PFSK-1 (cell line): Measurements from ENCODE around the gene CHMP6. TPM values are rescaled to one million over a fixed set of nuclear protein-coding genes. Genes with fewer than 3 reads are reported as not detected.

ENCODE experiments used
- FOXP2 ChIP-seq: optimal IDR thresholded peaks from 2 replicates; pipeline ENCODE3; 2011; ENCODE audit warnings: borderline replicate concordance, control low read depth, inconsistent platforms; ENCODE audit not compliant: insufficient read depth; ENCODE audit errors: extremely low read length, extremely low read depth
- POLR2AphosphoS5 ChIP-seq: IDR thresholded peaks from 2 replicates; pipeline ENCODE4 v1.6.1; 2012; ENCODE audit warnings: low read depth, mild to moderate bottlenecking, control low read depth, low read length, moderate library complexity
- SIN3A ChIP-seq: IDR thresholded peaks from 2 replicates; pipeline ENCODE4 v1.6.1; 2012; ENCODE audit warnings: mild to moderate bottlenecking, low read length, moderate library complexity, borderline replicate concordance; ENCODE audit not compliant: insufficient read depth
- TAF1 ChIP-seq: IDR thresholded peaks from 2 replicates; pipeline ENCODE4 v1.6.1; 2012; ENCODE audit warnings: low read length, control low read depth, borderline replicate concordance; ENCODE audit not compliant: insufficient read depth
- polyA plus RNA-seq: library from polyadenylated mRNA; unstranded; fragments of >200 nt; gene quantifications from one replicate; pipeline ENCODE4 v1.2.1, GENCODE V29; 2012; ENCODE audit warnings: low read depth, missing spikeins; ENCODE audit not compliant: insufficient read length
- TF ChIP-seq, protein P1 (sequence below), 2 experiments: IDR thresholded peaks; 2 replicates each; pipeline versions ENCODE4 v1.6.1 to v1.8.0; 2011 to 2012; ENCODE audit warnings: low read depth in 2 of 2, low read length in 2 of 2, control low read depth in 1 of 2, inconsistent platforms in 1 of 2, mild to moderate bottlenecking in 1 of 2, moderate library complexity in 1 of 2; ENCODE audit not compliant: insufficient read depth in 1 of 2

Gene CHMP6
- 48.4 TPM for polyA plus RNA-seq

DNA sequence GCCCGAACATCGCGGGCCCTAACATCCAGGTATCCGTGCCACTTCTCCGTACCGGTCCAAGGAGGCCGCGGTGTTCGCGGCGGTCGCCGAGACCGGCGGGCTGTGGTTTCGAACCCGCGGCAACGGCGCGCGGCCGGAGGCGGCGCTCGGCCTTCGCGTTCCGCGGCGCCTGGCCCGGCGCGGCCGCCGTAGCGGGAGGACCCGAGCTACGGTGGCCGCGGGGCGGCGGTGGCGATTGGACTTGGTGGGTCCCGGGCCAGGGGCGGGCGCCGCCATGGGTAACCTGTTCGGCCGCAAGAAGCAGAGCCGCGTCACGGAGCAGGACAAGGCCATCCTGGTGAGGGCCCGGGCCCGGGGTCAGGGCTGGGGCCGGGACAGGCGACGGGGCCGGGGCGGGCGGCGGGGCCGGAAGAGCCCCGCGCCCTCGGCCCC is at the start of gene CHMP6:
TSS of gene CHMP6 (plus strand) at position 197 of the 432 bp plus-strand sequence. CDS start at position 275, 78 bp downstream.
- TF ChIP-seq, protein P1, sequence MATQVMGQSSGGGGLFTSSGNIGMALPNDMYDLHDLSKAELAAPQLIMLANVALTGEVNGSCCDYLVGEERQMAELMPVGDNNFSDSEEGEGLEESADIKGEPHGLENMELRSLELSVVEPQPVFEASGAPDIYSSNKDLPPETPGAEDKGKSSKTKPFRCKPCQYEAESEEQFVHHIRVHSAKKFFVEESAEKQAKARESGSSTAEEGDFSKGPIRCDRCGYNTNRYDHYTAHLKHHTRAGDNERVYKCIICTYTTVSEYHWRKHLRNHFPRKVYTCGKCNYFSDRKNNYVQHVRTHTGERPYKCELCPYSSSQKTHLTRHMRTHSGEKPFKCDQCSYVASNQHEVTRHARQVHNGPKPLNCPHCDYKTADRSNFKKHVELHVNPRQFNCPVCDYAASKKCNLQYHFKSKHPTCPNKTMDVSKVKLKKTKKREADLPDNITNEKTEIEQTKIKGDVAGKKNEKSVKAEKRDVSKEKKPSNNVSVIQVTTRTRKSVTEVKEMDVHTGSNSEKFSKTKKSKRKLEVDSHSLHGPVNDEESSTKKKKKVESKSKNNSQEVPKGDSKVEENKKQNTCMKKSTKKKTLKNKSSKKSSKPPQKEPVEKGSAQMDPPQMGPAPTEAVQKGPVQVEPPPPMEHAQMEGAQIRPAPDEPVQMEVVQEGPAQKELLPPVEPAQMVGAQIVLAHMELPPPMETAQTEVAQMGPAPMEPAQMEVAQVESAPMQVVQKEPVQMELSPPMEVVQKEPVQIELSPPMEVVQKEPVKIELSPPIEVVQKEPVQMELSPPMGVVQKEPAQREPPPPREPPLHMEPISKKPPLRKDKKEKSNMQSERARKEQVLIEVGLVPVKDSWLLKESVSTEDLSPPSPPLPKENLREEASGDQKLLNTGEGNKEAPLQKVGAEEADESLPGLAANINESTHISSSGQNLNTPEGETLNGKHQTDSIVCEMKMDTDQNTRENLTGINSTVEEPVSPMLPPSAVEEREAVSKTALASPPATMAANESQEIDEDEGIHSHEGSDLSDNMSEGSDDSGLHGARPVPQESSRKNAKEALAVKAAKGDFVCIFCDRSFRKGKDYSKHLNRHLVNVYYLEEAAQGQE (IDR thresholded peaks at IDR 0.05; ENCODE audit: insufficient read depth in 1 of 2, low read depth in 2 of 2, low read length in 2 of 2): peak; percentile 52 to 74; a peak in 3 of 4 replicates
- TF ChIP-seq POLR2AphosphoS5 (0 out of 2 replicates have a peak, but pooled peaks have one; percentile 37), FOXP2 (peak; percentile 58), TAF1 (no peak), SIN3A (no peak)

DNA sequence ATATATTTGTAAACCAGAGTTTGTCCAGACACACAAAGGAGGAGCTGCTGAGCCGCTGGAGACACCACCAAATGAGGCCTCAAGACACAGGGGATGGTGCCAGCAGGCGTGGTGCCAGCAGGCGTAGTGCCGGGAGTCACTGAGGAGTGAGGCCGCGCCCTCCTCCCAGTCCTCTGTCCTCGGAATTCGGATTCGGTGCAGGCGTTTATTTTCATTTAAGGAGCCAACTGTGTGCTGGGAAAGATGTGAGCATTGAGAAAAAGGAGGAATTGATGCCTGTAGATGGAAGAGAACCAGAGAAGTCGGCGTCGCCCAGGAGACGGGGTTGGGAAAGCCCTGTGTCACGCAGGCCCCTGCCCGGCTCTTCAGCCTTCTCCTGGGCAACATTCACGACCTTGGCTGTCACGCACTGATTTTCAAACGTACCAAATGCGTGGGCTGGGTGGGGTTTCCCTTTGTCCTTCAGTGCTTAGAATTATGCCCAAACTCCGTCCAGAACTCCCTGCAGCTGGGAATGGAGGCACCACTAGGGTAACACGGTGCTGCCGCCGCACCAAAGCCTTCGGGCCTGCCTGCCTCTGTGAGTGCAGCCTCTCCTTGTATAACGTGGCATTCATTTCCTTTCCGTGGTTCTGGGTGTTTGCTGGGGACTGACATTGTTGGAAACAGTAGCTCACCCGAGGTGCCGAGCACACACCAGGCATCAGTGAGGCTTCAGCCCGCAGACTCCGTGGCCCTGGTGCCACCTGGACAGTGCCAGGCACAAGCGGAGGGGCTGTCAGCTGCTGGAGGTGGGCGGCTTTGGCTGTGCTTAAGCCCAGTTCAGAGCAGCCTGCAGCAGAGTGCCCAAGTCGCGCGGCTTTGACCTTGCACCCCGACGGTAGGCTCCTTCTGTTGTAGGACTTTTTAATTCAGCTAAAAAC is 49.0 kb upstream of the CHMP6 start:
- TF ChIP-seq, protein P1 (IDR thresholded peaks at IDR 0.05; ENCODE audit: insufficient read depth in 1 of 2, low read depth in 2 of 2, low read length in 2 of 2): no peak
- TF ChIP-seq POLR2AphosphoS5: no peak
- no peak for TF ChIP-seq SIN3A

DNA sequence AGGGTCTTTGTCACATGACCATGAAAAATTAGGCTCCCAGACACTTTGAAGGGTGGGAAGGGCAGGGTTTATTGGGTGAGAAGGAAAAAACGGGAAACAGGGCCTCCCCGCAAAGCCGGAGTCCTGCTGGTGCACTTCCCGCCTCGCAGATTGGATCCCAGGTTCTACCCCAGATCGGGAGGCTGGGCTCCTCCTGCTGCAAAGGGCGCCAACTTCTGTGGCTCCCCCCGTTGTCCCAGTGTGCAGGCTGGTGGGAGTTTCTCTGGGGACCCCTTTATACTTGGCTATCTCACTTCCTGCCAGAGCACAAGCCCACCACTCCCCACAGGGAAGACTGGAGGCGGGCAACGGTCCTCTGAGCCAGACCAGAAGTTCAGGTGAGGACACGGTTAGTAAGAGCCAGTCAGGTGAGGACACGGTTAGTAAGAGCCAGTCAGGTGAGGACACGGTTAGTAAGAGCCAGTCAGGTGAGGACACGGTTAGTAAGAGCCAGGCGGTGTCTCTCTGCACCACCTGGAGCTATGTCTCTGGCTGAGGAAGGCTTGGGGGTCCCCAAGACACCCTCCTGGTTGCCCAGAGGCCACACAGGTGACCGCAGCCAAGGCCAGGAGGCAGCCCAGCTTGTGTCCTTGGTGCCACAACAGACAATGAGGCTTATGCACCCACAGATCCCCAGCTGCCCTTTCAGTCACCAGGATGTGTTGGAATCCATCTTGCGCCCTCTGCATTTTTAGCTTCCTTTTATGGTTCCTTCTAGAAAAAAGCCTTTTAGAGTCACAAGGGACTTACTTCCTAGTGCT is 48.1 kb upstream of the CHMP6 start:
- no peak for TF ChIP-seq FOXP2
- TF ChIP-seq SIN3A: no peak
- TF ChIP-seq POLR2AphosphoS5: no peak
- TF ChIP-seq TAF1: no peak
- TF ChIP-seq, protein P1 (IDR thresholded peaks at IDR 0.05; ENCODE audit: insufficient read depth in 1 of 2, low read depth in 2 of 2, low read length in 2 of 2): no peak

DNA sequence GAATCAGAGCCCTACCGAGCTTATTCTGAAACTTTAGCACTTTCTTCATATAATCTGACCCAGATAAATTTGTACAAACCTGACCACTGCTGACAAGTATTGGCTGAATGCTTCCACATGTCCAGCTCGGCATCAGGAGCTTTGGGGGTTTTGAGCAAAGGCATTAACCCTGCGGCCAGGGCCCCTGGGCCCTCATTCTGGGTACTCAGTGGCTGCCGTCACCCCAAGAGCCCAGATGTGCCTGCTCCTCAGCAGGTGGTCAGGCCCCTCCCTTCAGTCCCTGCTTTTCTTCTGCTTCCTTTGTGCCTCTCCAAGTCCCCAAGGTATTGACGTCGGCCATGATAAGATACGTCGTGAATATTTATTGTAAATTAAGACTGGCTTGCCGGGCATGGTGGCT is 47.3 kb upstream of the CHMP6 start:
- TF ChIP-seq SIN3A (no peak), TAF1 (no peak), FOXP2 (no peak), POLR2AphosphoS5 (no peak)
- TF ChIP-seq, protein P1 (IDR thresholded peaks at IDR 0.05; ENCODE audit: insufficient read depth in 1 of 2, low read depth in 2 of 2, low read length in 2 of 2): no peak
